ENCODE results near the gene FLT3. TPM values are rescaled to one million over a fixed set of nuclear protein-coding genes. Genes with fewer than 3 reads are reported as not detected.

Gene FLT3
- total RNA-seq, 1 donor from 2014 or later: not detected

DNA sequence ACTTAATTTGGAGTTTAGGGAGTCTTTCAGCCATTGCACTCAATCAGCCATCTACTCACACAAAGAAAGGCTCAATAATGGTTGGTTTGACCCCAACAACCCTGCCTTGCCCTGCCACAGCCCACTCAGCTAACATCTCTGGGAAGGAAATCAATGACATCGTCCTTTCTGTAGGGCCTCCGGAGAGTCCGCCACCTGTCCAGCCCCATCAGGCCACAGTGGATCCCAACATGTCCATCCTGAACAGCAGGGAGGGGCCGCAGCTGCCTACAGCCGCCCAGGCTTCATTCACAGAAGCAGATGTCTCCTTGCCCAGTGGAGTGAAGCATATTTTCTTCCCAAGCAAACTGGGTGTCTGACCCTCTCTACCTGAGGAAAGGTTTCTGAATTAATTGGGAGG, 127.1 kb downstream of the FLT3 start:
- DNase-seq (ENCODE audit: extremely low spot score in 2 of 2): no peak
- H3K36me3 ChIP-seq: no peaks in the 10 kb centered on the region
- H3K27ac ChIP-seq: no peak overlapping the region
- H3K4me3 ChIP-seq: no peak overlapping the region
- no peak for TF ChIP-seq POLR2AphosphoS5 (IDR thresholded peaks at IDR 0.05; ENCODE audit: insufficient read depth in 1 of 2, low read depth in 1 of 2)
- TF ChIP-seq, protein P1, sequence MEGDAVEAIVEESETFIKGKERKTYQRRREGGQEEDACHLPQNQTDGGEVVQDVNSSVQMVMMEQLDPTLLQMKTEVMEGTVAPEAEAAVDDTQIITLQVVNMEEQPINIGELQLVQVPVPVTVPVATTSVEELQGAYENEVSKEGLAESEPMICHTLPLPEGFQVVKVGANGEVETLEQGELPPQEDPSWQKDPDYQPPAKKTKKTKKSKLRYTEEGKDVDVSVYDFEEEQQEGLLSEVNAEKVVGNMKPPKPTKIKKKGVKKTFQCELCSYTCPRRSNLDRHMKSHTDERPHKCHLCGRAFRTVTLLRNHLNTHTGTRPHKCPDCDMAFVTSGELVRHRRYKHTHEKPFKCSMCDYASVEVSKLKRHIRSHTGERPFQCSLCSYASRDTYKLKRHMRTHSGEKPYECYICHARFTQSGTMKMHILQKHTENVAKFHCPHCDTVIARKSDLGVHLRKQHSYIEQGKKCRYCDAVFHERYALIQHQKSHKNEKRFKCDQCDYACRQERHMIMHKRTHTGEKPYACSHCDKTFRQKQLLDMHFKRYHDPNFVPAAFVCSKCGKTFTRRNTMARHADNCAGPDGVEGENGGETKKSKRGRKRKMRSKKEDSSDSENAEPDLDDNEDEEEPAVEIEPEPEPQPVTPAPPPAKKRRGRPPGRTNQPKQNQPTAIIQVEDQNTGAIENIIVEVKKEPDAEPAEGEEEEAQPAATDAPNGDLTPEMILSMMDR (IDR thresholded peaks at IDR 0.05): no peak
- no peak for TF ChIP-seq POLR2A (IDR thresholded peaks at IDR 0.05)
- H3K9me3 ChIP-seq: no peaks in the 10 kb centered on the region
- peaks cover 17% of the 10 kb centered on the region for H3K4me1 ChIP-seq
- intact Hi-C loops (cut with DNase I): loop anchor here (10.0 kb wide), 1 partner anchor 148 kb away; no protein-coding TSS in a partner anchor
- peaks cover 8% of the 10 kb centered on the region for H3K27me3 ChIP-seq

DNA sequence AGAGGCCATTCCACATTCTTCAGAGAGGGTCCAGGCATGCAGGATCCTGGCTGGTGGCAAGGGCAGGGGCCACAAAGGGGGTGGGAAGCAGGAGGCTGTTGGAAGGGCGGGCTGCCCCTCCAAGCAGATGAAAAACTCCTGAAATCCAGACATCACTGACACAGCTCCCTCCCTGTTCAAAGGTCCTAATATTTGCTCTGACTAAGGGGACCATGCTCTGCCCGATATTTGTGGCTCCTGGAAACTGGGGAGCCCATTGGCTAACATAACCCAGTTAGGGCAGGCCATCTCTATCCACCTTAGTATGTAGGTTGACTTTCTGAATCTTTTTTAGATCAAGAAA, 127.9 kb downstream of the FLT3 start:
- H3K36me3 ChIP-seq: no peaks in the 10 kb centered on the region
- H3K4me1 ChIP-seq: peaks cover 15% of the 10 kb centered on the region
- peaks cover 10% of the 10 kb centered on the region for H3K27me3 ChIP-seq
- TF ChIP-seq, protein P1 (IDR thresholded peaks at IDR 0.05): no peak
- TF ChIP-seq POLR2A (IDR thresholded peaks at IDR 0.05) (no peak), POLR2AphosphoS5 (IDR thresholded peaks at IDR 0.05; ENCODE audit: insufficient read depth in 1 of 2, low read depth in 1 of 2) (no peak)
- H3K4me3 ChIP-seq: no peak overlapping the region
- DNase-seq (ENCODE audit: extremely low spot score in 2 of 2): no peak
- intact Hi-C loops (cut with DNase I): loop anchor here (10.0 kb wide), 1 partner anchor 148 kb away; no protein-coding TSS in a partner anchor
- no peak overlapping the region for H3K27ac ChIP-seq
- H3K9me3 ChIP-seq: no peaks in the 10 kb centered on the region

DNA sequence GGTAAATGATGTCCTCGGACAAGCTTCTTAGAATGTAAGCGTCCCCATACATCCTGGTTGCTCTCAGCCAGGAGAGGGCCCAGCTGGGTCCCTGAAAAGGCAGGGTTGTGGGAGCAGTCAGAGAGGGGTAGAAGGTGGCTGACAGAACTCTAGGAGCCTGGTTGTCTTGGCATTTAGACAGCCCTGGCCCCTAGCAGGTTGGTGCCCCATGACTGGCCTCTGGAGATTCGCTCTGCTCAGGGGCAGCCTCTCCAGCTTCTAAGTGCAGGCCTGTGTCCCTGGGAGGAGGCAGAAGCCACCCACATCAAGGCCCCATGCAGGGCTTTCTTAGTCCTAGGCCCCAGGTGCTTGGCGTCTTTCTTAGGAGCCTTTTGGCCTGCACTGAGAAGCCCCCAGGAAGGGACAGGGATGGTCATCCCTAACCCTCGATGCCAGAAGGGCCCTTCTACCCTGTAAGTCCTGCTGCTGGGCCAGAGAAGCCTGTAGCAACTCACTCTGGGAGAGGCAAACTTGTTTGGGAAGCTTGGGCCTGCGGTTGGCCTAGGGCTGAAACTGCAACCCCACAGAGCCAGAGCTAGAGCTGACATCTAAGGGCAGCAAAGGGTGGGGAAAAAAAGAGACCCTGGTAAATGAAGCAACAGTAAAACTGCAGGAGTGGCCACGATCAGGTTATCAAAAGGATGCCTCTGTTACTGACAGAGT, 128.4 kb downstream of the FLT3 start:
- Histone ChIP-seq H3K4me3 (no peak overlapping the region), H3K4me1 (peaks cover 15% of the 10 kb centered on the region), H3K9me3 (no peaks in the 10 kb centered on the region), H3K27me3 (peaks cover 10% of the 10 kb centered on the region), H3K27ac (no peak overlapping the region), H3K36me3 (no peaks in the 10 kb centered on the region)
- TF ChIP-seq POLR2AphosphoS5 (IDR thresholded peaks at IDR 0.05; ENCODE audit: insufficient read depth in 1 of 2, low read depth in 1 of 2): no peak
- TF ChIP-seq POLR2A (IDR thresholded peaks at IDR 0.05): no peak
- TF ChIP-seq, protein P1 (IDR thresholded peaks at IDR 0.05): no peak
- intact Hi-C loops (cut with DNase I): loop anchor here (10.0 kb wide), 1 partner anchor 147 kb away; no protein-coding TSS in a partner anchor
- no peak for DNase-seq (ENCODE audit: extremely low spot score in 2 of 2)

DNA sequence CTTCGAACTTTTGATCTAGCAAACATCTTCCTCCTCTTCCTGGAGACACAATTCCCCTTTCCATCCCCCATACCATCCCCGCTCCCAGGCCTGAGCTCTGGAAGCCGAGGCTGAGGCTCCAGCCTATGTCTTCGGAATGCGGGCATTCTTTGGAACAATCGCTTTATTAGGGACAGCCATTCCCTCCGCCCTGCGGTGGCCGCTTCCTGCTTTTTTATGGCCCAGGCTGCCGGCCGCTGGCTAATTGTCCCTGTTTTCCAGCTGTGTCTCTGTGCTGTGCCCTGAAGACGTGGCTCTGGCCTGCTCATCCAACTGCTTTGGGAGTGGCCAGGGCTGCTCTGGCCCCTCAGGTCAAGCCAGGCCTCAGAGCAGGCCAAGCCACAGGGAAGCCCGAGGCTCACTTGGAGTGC, 129.1 kb downstream of the FLT3 start:
- DNase-seq (ENCODE audit: extremely low spot score in 2 of 2): no peak
- H3K36me3 ChIP-seq: no peaks in the 10 kb centered on the region
- intact Hi-C loops (cut with DNase I): loop anchor here (10.0 kb wide), 1 partner anchor 146 kb away; no protein-coding TSS in a partner anchor
- no peak overlapping the region for H3K27ac ChIP-seq
- TF ChIP-seq POLR2AphosphoS5 (IDR thresholded peaks at IDR 0.05; ENCODE audit: insufficient read depth in 1 of 2, low read depth in 1 of 2) (no peak), POLR2A (IDR thresholded peaks at IDR 0.05) (no peak)
- TF ChIP-seq, protein P1 (IDR thresholded peaks at IDR 0.05): no peak
- no peaks in the 10 kb centered on the region for H3K9me3 ChIP-seq
- peaks cover 20% of the 10 kb centered on the region for H3K4me1 ChIP-seq
- no peak overlapping the region for H3K4me3 ChIP-seq
- H3K27me3 ChIP-seq: peaks cover 10% of the 10 kb centered on the region
